HG02852 (cell line): ENCODE measurements around the gene MYPOP.
A peak's percentile ranks its signal among the peaks of the same experiment; 100 is the strongest.

Experiments used
- ATAC-seq: cut with Tn5 transposase; IDR thresholded peaks from one replicate; pipeline ENCODE4 v1.9.1; 2021; ENCODE audit warnings: mild to moderate bottlenecking, moderate library complexity; ENCODE audit not compliant: unreplicated experiment

MYPOP gene

DNA sequence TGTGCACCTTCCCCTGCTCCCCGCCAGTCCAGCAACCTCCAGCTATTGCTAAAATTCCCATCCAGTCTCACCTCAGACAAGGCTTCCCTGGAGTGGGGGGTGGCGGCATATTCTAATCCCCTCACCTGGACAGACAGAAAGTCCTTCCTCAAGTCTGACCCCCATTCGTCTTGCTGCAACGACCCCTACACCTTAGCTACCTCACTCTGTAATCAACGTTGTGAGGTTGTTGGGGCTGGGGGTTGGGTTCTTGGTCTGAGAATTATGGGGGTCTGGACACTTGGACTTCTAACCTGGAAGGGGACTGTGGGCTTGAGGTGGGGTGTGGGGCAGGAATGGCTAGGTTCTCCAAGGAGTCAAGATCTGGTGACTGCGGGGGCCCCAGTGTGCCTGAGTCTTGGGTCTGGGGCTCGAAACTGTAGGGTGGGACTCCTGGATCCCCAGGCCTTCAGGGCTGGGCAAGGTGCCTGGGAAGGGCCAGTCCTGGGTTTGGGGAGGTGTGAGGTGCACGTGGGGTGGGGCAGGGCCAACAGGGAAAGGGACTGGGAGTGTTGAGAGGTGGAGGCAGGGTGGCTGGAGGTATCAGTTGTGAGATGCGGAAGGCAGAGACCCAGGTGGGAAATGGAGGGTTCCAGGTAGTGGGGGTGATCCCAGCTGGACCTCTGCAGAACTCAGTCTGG is 37.0 kb downstream of the MYPOP start:
- no peak for ATAC-seq

DNA sequence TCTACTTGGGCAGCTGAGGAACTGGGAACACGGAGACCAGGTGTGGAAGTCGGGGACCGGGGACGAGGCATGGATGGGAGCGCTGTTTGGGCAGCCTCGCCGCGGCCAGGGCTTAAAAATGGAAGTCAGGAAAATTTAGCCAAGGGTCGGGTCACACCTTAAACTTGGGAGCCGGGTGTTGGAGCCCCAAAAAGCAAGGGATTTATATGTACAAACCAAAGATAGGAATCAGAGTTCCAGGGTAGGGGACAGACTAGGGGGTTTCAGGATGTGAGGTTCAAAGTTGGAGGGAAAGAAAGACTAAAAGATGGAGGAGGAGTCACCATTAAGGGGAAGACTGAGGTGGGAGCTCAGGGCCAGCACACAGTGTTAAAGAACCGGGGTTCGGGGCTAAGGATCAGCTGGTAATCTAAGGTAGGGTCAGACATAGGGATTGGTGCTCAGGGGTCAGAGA is 37.8 kb downstream of the MYPOP start:
- no peak for ATAC-seq

DNA sequence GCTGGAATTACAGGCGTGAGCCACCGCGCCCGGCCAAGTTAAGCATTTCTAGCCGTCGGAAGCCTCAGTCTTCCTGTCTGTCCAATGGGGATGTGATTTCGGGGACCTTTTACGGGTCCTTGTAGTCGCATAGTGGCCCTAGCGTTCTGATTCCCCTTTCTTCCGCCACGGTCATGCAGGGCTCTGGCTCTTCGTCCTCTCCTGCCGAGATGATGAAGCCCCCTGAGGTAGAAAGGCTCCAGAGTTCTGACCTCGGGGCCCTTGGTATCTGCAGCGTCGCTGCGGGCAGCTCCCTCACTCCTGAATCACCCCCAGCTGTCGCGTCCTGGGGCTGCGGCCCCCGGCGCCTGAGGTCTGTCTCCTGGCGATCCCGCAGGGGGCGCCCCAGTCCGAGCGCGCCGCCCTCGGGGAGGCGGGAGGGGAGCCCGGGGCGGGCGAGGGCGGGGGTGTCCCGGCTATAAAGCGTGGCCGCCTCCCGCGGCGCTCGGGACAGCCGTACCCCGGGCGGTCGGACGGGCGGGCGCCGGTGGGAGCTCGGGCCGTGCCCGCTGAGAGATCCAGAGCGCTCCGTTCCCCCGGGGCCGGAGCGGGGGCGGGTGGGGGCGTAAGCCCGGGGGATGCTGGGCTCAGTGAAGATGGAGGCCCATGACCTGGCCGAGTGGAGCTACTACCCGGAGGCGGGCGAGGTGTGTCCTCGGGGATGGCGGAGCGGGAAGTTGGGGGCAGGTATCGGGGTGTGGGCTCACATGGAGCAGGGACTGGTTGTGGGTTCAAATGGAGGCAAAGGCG is 38.4 kb downstream of the MYPOP start, which contains the start of gene FOXA3:
Gene FOXA3 (plus strand): TSS at position 487 of the 789 bp plus-strand sequence. CDS start 131 bp downstream, at position 618.
- no peak for ATAC-seq

DNA sequence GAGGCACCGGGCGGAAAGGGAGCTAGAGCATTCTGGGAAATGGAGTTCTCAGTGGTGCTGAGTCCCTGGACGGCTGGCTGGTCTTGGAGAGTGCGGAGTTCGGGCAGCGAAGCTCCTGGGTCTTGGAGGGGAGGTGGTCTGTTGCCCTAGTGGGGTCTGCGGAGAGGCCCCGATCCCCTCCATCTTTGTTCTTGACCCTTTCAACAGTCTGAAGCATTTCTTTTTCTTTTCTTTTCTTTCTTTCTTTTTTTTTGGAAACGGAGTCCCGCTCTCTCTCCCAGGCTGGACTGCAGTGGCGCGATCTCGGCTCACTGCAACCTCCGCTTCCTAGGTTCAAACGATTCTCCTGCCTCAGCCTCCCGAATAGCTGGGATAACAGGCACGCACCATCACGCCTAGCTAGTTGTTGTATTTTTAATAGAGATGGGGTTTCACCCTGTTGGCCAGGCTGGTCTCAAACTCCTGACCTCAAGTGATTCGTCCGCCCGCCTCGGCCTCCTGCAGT is 39.0 kb downstream of the MYPOP start:
- no peak for ATAC-seq

DNA sequence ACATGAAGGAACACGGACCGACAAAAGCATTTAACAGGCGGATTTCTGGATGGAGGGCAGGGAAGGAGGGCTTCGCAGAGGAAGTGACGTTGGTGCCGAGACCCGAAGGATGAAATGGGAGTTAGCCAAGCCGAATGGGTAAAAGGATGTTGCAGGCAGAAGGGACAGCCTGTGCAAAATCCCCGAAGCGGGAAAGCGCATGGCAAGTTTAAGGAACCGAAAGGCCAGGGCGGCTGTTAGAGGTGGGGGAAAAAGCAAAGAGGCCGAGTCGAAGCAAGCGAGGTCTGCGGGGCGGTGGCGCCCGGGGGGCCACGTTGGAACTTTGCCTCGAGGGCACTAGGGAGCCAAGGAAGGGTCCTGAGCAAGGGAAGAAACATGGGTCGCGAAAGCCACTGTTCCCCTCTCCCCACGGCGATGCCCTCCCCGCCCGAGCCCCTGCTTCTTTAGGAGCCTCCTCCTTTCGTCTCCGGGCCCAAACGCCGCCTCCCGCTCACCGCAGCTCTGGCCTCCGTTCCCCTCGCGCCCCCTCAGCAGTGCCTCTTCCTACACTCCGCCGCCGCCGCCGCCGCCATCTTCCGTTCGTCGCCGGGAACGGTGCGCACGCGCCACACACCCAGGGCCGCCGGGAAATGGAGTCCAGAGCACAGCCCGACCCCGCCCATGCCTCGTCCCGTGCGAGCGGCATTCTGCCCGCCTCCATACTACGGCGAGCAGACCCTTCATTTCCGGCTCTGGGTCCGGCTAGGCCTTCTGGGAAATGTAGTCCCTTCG is 39.7 kb downstream of the MYPOP start, which contains the start of gene SYMPK:
Gene SYMPK (minus strand): TSS at position 584 of the 771 bp plus-strand sequence. CDS start 8,652 bp downstream, outside the sequence.
- ATAC-seq = peak; percentile 92

DNA sequence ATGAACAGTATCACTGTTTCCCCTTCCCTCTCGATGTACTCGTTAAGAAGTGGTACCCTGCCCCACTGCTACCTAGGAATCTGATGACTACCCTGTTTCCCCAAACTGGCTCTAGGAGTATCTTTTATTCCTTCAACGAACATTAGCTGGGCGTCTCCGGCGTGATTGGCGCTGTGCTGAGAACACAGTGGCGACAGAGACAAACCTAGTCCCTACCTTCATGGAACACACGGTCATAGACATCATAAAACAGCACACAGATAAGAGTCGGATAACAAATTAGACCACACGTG is 40.2 kb downstream of the MYPOP start:
- ATAC-seq = no peak

DNA sequence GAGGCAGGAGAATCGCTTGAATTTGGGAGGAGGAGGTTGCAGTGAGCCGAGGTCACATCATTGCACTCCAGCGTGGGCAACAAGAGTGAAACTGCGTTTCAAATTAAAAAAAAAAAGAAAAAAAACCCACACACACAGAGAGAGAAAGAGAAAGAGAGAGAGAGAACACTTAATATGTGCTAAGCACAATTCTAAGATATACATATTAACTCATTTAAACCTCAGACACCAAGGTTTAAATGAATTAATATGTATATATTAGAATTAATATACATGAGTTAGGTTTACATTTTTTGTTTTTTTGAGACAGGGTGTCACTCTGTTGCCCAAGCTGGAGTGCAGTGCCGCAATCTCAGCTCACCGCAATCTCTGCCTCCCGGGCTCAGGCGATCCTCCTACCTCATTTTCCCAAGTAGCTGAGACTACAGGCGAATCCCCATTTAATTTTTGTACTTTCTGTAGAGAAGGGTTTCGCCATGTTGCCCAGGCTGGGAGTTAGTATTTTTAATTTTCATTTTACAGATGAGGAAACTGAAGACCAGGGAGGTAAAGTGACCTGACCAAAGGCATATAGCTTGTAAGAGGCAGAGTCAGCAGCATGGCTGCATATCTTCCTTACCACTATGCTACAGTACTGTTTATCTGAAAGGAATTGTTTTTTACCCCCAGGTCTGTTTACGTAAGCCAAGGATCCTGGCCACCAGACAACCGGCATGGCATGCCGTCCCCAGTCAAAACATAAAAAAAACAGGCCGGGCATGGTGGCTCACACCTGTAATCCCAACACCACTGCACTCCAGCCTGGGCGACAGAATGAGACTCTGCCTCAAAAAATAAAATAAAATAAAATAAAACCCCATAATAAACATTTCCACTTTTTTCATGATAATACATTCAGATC is 41.8 kb downstream of the MYPOP start:
- no peak for ATAC-seq

DNA sequence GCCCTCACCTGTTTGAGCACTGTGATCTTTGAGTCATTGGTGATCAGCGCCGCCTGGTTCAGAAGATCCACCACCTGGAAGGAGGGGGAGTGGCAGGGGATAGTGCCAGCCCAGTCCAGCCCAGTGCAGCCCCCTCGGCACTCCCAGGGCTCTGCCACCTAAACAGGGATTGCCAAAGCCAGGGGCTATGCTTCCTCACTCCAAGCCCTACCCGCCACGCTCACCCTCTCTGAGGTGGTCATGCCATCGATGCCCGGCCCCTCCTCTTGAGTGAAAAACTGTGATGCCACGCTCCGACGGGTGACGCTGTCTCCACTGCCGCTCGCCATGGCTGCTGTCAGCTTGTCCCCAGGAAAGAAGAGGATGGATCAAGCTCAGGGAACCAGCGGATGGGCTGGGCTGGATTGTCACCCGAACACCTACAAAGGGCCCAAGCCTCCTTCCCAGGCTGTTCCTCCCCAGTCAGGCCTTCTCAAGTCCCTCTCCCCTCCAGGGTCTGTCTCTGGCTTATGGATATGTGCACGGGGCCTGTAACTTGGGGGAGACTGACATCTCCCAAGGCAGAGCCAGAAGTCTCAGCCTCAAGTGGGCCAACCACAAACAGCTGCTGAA is 48.1 kb downstream of the MYPOP start:
- no peak for ATAC-seq

DNA sequence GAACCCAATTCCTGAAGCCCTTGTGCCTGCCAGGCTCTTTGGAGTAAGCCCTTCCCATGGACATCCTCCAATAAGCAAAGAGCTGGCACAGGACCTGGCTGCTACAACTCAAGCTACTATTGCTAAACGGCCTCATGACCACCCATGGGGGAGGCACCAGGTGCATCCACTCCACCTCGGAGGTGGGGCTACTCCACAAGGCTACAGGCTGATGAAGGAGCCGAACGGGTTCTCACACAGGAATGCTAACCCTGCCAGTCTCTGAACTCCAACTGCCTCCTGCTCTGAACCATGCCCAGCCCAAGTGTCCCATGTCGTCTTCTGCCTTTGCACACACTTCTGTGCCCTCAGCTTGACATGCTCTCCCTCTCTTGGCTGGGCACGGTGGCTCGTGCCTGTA is 49.4 kb downstream of the MYPOP start:
- no peak for ATAC-seq

DNA sequence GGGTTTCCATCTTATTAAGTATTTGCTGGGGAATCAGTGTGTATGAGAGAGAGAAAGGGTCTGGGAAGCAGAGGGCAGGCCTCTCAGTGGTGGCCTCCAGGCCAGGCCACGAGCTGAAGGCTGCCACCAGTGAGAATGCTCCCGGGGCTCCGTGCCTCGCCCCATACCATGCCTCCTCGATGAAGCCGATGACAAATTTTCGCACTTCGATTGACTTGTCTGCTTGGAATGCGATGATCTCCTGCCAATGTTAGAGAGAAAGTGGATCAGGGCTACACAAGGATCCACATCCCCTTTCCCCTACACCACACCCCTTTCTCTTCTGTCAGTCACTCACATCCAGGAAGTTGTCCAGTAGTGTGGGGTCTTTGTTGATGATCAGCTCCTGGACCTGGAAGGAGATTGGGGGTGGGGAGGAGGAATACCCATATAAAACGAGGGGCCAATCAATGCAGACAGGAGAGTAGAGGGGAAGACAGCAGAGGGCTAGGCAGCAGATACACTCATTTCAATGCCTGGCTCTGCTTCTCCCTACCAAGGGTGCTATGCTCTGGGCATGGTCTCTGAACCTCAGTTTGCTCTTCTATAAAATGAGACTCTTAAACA is 50.2 kb downstream of the MYPOP start:
- ATAC-seq = no peak

DNA sequence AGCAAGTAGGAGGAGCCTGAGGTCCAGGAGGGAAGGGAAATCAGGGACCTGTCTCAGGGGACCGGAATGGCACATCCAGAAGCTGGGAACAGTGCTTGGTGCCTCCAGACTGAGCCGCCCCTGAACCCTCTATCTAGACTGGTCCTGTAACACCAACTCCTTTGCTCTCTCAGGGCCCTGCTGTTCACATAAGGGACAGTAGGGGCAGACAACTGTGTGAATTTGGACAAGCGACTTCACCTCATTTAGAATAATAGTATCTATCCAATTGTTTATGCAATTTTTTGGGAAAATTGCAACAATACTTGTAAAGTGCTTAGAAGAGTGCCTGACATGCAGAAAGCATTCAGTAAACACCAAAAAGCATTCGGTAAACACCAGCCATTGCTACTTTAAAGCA is 53.5 kb downstream of the MYPOP start:
- ATAC-seq = no peak

DNA sequence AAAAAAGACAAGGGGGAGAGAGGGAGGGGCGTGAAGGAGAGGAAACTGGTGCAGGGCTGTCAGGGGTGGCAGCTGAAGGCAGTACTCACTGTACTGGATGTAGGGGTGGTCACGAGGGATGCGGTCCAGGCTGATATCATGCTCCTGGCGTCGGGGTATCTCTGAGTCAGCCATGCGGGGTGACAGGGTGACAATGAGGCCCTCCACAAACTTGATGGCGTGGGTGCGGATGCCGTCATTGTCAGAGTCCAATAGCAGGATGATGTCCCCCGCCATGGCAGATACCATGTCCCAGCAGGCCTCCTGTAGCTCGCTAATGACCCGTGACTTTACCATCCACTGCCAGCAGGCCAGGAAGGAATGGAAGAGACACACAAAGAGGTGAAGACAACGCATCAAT is 54.8 kb downstream of the MYPOP start:
- ATAC-seq = no peak

DNA sequence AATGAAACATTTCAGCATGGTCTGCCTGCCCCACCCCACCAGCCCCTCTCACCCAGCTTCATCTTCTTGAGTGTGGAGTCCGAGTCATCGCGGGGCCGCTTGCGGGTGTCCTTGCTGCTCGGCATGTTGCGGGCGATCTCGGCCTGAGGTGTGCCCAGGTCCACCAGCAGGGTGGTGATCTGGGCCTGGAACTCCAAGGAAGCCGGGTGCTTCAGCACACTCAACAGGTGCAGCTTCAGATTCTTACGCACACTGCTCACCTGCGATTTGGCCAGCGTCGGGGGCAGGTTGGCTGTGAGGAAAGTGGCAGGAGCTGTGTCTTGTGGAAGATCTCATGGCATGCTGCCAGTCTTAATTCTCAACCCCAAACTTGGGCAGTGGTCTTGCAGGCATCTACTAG is 60.2 kb downstream of the MYPOP start:
- no peak for ATAC-seq
